Measurements from ENCODE around the gene RND2.
"Not testable (repeated sequence)": the region's sequence is repeated elsewhere in the genome, so short reads cannot be mapped to it uniquely, and the experiment has no call there.

The RND2 gene, protein sequence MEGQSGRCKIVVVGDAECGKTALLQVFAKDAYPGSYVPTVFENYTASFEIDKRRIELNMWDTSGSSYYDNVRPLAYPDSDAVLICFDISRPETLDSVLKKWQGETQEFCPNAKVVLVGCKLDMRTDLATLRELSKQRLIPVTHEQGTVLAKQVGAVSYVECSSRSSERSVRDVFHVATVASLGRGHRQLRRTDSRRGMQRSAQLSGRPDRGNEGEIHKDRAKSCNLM

DNA sequence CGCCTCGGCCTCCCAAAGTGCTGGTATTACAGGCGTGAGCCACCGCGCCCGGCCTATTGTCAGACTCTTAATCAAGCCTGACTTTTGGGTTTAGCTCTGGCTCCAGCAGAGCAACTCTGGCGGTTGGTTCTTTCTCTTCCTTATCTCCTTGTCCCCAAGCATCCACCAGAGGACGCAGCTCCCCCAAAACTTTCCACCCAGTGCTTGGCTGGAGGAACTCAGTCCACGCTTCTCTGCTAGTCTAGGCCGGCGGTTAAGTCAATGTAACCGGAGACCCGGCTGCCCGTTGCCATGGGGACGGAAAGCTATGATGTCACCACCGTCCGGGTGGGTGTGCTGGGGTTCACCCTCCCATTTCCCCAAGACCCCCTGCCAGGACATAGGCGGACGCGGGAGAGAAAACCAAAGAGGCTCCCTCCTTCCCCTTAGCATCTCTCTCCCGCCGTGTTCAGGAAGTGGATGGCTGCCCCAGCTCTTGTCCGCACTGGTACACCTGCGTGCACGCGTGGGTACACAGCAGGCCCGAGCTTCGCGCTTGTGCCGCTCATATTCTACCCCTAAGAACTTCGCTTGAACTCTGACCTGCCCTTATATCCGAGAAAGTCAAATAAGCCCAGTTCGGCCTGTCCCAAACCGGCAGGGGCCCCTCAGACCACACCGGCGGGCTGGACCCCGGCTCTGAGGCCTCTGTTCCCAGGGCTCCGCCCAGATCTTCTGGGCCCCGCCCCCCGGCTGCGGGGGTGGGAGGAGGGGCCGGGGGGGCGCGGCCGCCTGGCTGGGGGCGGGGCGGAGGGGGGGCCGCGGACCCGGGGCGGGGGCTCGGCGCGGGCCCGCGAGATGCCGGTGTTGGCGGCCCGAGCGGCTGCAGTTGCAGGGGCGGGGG is at the start of gene RND2:
Gene RND2 (plus strand): TSS at position 825 of the 883 bp plus-strand sequence. CDS start 117 bp downstream, outside the sequence.
- DNase-seq: peak; percentile 70 to 72

DNA sequence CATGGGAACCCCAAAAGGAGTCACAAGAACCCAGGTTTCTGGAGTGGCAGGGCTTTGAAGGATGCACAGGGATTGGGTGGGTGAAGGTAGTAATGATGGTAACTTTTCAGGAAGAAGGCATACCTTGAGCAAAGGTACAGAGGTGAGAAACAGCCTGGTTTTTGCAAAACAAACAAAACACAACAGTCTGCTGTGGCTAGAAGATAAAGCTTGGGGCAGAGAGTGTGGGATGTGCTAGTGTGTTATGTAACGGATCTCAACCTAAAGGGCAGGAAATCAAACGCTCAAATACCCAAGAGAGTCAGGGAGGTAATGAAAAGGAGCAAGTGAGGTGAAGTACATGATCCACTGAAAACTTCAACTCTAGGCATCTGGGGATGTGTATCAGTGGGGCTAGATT is 49.8 kb upstream of the RND2 start:
- DNase-seq: no peak

DNA sequence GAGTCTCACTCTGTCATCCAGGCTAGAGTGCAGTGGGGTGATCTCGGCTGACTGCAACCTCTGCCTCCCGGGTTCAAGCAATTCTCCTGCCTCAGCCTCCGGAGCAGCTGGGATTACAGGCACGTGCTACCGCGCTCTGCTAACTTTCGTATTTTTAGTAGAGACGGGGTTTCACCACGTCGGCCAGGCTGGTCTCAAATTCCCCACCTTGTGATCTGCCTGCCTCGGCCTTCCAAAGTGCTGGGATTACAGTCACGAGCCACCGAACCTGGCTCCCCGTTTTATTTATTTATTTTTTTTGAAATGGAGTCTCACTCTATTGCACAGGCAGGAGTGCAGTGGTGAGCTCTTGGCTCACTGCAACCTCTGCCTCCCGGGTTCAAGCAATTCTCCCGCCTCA is 49.3 kb upstream of the RND2 start:
- not testable (repeated sequence) for DNase-seq

DNA sequence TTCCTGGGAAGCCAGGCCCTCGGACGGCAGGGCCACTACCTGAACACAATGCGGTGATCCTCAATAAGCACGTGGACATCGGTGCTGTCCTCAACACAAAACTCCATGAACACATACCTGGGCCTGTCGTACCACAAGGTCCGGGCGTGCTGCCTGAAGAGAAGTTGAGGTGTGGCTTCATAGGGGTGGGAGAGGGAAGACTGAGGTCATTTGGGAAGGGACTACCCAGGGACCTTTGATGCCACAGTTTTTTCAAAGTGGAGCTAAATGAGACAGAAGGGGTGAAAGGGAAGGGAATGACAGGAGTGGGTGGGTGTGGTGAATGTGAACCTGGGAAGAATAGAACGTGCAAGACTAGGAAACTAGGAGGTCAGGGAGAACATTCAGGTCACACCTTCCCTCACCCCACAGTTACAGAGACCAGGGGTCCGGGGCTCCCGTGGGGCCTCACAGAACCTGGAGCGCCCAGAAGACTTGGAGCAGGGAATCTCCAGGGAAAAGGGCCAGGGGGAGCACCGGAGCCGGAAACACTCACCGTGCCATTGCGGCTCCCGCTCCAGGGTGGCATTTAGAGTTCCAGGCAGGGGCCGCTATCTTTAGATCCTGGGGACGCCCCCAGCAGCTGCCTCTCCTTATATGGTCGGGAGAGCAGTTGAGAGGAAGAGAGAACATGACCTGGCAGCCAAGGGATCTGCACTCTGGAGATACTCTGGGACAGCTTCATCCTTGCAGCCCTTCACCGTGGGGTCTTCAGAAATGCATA is 45.3 kb upstream of the RND2 start, which contains the start of gene PTGES3L:
Gene PTGES3L (minus strand): TSS at position 570 of the 763 bp plus-strand sequence. CDS start 27 bp downstream, at position 543.
- no peak for DNase-seq

DNA sequence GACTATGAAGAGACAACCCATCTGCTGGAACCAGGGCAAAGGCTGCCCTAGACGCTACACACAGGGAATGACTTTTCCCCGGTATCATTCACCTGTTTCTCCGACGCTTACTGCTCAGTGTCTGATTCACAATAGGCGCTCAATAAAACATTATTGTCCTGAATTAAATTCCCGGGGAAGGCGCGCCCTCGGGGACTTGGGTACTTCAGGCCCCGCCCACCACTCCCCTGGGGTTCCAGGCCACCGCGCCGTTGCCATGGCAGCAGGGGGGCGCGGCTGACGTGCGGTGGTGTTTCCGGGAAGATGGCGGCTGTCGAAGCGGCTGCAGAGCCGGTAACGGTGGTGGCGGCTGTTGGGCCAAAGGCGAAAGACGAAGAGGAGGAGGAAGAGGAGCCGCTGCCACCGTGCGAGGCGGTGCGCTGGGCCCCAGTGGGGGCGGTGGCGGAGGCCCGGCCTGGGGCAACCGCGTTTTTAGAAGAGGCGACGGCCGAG is 44.7 kb upstream of the RND2 start, which contains the start of gene RUNDC1:
Gene RUNDC1 (plus strand): TSS at position 292 of the 492 bp plus-strand sequence. CDS start 12 bp downstream, at position 304.
- DNase-seq: peak; percentile 88 to 90

DNA sequence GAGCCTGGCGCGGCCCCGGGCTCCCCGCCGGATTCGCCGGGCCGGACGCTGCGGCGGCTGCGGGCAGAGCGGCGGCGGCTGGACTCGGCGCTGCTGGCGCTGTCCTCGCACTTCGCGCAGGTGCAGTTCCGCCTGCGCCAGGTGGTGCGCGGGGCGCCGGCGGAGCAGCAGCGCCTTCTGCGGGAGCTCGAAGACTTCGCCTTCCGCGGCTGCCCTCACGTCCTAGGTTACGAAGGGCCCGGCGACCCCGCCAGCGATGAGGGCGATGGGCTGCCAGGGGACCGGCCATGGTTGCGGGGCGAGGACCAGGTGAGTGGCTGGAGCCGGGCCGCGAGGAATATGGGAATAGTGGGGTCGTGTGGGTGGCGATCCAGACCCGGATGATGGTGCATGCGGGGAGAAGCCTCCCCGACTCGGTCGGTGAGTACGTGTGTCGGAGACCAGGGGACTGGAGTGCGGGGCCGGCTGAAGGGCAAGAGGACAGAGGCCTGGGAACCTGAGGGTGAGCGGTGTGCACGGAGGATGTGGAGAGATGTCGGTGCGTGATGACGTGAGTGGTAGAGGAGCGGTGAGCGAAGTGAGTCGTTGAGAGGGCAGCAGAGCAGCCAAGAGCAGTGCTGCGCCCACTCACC is 44.1 kb upstream of the RND2 start:
- peak; percentile 61 for DNase-seq

DNA sequence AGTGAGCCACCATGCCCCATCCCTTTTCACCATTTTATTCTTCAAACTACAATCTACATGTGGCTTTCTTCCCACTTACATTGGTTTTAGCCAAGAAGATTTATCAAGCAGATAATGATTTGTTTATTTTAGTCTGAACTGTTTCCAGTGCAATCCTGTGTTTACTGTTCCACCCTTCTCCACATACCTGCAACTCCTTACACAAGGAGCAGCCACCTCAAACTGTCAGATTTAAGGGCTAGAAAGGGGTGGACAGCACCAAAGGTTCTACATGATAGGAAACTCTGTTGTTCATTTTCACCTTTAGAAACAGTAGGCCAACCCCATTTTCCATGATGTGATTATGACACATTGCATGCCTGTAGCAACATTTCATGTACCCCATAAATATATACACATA is 42.8 kb upstream of the RND2 start:
- no peak for DNase-seq

DNA sequence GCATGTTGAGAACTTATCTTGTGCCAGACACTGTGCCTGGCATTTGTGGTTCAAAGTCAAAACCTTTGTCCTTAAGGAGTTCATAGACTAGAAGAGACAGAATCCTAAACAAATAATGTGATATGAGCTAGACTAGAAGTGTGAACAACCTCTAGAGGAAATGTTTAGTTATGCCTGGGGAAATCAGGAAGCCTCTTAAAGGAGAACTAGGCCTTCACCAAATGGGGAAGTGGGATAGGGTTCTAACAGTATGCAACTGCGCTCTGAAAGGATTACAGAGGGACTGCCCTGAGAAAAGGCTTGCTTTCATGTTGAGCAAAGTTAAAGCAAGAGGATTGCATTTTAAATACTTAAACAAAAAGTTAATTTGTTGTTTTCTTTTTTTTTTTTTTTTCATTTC is 39.8 kb upstream of the RND2 start:
- DNase-seq: no peak

DNA sequence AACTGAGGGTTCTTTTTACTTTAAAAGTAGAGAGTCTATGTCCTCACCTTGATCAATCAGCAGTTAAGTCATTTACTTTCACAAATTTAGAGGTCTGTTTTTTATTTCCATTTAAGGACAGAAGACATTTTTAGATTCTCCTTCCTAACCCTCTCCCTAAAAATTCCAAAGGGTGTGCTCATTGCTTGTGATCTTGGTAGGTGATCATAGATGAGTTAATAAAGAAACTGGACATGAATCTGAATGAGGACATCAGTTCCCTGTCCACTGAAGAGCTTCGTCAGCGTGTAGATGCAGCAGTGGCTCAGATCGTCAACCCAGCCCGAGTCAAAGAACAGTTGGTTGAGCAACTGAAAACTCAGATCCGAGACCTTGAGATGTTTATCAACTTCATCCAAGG is 35.9 kb upstream of the RND2 start:
- DNase-seq: no peak

DNA sequence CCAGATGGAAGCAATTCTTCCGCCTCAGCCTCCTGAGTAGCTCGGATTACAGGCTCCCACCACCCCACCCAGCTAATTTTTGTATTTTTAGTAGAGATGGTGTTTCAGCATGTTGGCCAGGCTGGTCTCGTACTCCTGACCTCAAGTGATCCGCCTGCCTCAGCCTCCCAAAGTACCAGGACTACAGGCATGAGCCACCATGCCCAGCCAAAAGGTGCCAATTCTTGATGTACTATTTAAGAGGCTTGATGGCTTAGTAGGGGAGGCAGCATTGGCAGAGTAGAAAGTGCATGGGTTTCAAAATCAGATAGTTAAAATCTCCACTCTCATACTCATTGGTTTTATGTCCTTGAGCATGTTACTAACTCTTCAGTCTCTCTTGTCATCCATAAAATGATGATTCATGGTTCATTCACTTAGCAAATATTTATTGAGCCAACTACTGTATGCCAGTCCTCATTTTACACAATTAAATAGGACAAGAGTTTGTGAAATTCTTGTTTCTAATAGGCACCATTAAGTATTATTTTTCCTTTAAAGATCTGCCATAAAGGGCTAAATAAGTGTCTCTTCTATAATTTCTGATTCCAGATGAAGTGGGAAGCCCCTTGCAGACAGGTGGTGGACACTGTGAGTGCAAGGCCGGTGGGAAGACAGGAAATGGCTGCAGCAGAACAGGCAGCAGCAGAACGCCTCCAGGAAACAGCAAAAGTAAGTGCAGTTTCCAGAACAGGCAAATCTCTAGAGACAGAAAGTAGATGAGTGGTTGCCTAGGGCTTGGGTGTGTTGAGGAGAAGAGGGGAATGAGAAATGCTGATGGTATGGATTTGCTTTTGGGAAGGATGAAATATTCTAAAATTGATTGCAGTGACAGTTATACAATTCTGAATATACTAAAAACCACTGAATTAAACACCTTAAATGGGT is 35.0 kb upstream of the RND2 start:
- DNase-seq: no peak

DNA sequence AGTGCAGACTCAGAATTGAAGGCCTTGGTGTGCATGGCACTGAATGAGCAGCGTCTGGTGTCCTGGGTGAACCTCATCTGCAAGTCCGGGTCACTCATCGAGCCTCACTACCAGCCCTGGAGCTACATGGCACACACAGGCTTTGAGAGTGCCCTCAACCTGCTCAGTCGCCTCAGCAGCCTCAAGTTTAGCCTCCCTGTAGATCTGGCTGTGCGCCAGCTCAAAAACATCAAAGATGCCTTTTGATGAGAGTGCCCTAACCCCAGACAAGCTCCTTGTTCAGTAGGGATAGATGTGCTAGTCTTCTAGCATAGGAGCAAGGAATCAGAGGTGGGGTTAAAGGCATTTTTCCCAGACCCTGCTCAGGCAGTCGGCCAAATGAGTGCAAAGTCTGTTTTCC is 33.6 kb upstream of the RND2 start:
- DNase-seq: no peak

DNA sequence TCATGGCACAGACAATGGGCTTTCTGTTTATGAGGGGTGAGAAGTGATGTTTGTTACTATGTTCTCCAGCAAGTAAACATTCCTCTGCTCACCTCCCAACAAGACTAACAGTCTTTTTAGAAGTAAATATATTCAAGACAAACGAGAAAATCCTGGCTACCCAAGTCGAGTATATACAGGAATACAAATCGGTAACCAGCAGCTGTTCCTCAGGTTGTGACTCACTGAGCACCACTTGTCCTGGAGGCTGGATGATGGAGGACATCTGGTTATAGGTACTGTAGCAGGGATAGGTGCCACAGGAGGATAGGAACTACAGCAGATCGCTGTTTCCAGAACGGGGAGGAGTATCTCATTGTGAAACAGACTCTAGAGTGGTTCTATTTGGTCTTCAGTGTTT is 32.2 kb upstream of the RND2 start:
- no peak for DNase-seq

DNA sequence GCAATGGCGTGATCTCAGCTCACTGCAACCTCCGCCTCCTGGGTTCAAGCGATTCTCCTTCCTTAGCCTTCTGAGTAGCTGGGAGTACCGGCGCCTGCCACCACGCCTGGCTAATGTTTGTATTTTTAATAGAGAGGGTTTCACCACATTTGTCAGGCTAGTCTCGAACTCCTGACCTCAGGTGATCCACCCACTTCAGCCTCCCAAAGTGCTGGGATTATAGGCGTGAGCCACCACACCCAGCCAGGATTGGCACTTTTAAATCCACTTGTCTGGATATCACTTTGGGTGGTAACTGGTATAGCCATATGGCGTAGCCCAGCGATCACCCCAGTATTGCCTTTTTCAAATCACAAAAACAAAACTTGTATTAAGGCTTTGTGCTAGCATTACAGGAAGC is 31.1 kb upstream of the RND2 start:
- not testable (repeated sequence) for DNase-seq

DNA sequence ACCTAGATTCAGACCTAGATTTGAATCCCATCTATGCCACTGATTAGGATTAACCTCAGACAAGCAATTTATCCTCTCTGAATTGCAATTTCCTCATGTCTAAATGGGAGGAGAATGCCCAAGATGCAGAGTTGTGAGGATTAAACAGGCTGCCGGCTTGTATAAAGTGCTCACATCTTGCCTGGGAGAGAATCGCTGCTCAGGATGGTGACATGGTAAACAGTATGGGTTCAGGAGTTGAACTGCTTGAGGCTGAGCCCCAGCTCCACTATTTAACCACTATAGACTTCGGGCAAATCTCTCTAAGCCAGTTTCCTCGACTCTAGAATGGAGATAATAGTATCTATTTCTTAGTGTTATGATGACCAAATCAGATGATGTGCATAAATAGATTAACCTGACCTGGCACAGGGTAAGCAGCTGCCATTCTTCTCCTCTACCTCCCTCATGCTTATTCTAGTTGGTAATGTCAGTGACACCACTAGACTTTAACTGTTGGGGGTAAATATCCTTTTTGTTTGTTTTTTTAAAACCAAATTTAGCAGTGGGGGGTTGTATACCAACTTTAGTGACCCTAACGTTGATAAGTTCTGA is 27.5 kb upstream of the RND2 start:
- DNase-seq: no peak

DNA sequence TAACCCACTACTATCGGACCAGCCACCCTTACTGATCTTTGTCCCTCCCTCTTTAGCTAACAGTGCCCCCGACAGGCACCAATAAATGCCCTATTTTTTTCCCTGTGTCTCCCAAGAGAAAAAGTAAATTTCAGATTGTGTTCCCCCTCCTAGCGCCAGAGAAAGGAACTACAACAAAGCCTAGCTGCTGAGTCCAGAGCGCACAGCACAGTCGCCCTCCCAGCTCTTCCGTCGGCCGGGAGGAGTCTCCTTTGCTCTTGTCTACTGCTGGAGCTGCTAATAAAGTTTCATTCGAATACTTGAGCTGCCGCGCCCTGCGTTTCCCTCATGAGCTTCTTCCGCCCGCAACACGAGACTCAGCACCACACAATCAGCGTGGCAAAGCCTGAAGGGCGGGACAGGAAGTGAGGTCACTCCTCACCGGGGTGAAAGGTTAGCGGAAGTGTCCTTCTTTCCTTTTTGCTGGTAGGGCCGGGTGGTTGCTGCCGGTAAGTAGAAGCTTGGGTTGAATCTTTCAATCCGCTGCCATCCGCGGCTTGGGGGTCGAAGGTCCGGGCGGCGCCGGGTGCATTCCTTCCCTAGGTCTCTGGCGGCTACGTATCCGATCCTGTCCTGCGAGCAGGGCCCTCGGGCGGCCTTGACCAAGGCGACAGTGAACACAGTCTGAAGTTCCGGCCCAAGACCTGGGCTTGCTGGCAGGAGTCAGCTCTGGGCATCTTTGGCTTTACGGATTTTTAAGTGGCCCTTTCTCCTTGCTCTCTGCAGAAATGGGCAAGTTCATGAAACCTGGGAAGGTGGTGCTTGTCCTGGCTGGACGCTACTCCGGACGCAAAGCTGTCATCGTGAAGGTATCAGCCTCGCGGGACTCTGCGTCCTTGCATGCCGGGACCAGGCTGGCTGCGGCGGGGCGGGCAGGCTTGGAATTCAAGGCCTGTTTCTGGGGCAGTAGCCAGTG is 26.8 kb upstream of the RND2 start, which contains the start of gene RPL27:
Gene RPL27 (plus strand): TSS at position 436 of the 955 bp plus-strand sequence. CDS start 332 bp downstream, at position 768.
- DNase-seq: peak; percentile 89 to 95

DNA sequence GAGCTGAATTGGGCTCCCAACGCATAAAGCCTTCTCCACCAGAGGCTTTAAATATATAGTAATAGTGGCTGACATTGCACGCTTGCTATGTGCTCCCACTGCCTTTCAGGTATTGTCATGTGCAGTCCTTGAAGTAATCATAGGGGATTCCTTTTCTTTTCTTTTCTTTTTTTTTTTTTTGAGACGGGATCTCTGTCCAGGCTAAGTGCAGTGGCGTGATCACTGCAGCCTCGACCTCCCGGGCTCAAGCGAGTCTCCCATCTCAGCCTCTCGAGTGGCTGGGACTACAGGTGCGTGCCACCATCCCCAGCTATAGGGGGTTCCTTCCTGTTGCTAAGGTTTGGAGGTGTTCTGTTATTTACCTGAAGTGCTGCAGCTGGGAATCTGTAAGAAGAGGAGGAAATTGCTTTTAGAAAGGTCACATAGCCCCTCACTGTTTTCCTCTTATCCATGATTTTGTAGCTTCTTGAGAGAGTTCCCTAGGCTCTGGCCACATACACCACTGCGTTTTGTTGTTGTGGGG is 26.0 kb upstream of the RND2 start:
- DNase-seq: no peak

DNA sequence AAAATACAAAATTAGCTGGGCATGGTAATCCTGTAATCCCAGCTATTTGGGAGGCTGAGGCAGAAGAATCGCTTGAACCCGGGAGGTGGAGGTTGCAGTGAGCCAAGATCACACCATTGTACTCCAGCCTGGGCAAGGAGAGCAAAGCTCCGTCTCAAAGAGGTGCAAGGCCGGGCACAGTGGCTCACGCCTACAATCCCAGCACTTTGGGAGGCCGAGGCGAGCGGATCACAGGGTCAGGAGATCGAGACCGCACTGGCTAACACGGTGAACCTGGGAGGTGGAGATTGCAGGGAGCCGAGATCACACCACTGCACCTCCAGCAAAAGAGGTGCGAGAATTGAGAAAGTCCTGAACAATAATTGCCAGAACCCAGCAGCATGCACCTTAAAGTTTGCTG is 24.1 kb upstream of the RND2 start:
- DNase-seq: not testable (repeated sequence)

DNA sequence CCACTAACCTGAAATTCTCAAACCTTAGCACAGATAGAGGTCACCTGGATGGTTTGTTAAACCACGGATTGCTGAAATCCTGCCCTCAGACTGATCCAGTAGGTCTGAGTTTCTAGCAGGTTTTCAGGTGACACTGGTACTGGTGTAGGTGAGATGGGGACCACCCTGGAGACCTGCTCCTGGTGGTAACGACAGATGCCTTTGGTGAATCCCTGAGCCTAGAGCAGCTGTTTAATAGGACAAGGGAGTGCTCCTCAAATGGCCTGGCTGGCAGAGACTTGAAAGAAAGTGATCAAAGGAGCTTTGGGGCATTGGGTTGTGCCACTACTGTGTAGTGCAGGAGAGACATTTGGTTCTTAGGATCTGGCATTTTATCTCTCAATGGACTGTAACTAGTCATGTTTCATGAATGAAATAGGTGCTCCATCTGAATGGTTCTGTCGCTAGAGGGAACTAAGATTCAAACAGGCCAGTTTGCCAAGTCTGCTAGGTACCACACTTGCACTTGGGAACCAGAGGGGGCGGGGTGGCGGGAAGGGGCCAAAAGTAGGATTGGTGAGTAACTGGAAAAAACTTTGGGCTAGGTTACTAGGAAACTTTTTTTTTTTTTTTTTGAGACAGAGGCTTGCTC is 21.4 kb upstream of the RND2 start:
- no peak for DNase-seq

Data from stimulated activated CD4-positive, alpha-beta T cell treated with anti-CD3 and anti-CD28 coated beads, Interleukin-2, amount 100 ng/mL, for 48 hours (primary cell).